Tibial nerve (tissue), 4 donors: ENCODE data around the gene FAM136A. TPM values are rescaled to one million over a fixed set of nuclear protein-coding genes. Genes with fewer than 3 reads are reported as not detected.

ENCODE experiments used
- DNase-seq, 2 donors: peaks; one replicate each; pipeline ENCODE4 v3.0.0-alpha.2; 2019; ENCODE audit warnings: low spot score in 2 of 2
- H3K27ac ChIP-seq, 4 donors: fragments of 200-600 bp; sonication (generic) in 3 of 4; one replicate each; pipeline ENCODE4 v1.5.1; 2017 to 2019; ENCODE audit warnings: mild to moderate bottlenecking in 1 of 4
- H3K27me3 ChIP-seq, 2 donors: fragments of 200-600 bp; sonication (generic) in 1 of 2; one replicate each; pipeline versions ENCODE4 v1.5.1 to v1.6.0; 2017 to 2019
- H3K36me3 ChIP-seq, 3 donors: fragments of 200-600 bp; sonication (generic); one replicate each; pipeline ENCODE4 v1.5.1; 2018 to 2019
- H3K4me1 ChIP-seq, 4 donors: fragments of 200-600 bp; sonication (generic) in 3 of 4; one replicate each; pipeline ENCODE4 v1.5.1; 2017 to 2019
- H3K4me3 ChIP-seq, 4 donors: fragments of 200-600 bp; sonication (generic) in 3 of 4; one replicate each; pipeline ENCODE4 v1.5.1; 2017 to 2019; ENCODE audit warnings: mild to moderate bottlenecking in 1 of 4, moderate library complexity in 1 of 4
- H3K9me3 ChIP-seq, 4 donors: fragments of 200-600 bp; sonication (generic) in 3 of 4; one replicate each; pipeline ENCODE4 v1.5.1; 2017 to 2019
- EP300 ChIP-seq, 2 donors: sonication (generic); formaldehyde crosslinking; IDR thresholded peaks; one replicate each; pipeline ENCODE4 v1.6.1; 2017; ENCODE audit warnings: antibody characterized with exemption in 2 of 2, mild to moderate bottlenecking in 1 of 2
- POLR2A ChIP-seq, 2 donors: fragments of 450-650 bp; IDR thresholded peaks; one replicate each; pipeline ENCODE4 v1.6.1; 2017; ENCODE audit warnings: antibody characterized with exemption in 2 of 2, mild to moderate bottlenecking in 2 of 2, moderate library complexity in 2 of 2
- WGBS, 2 donors: methylation state at CpG; one replicate each; pipeline ENCODE4 v1.1.5; 2018; 5-methylcytosine and 5-hydroxymethylcytosine counted together
- total RNA-seq, 4 donors: library from RNA; depleted of rRNA; stranded (reverse); fragments of >200 nt; gene quantifications; one replicate each; pipeline ENCODE4 v1.1.0, GENCODE V29; 2016
- TF ChIP-seq, protein P1 (sequence below), 5 experiments: fragments of 200-600 bp in 3 of 5; fragments of 450-650 bp in 2 of 5; sonication (generic) in 3 of 5; IDR thresholded peaks; one replicate each; pipeline ENCODE4 v1.5.1; 2016 to 2019; ENCODE audit warnings: antibody characterized with exemption in 5 of 5, mild to moderate bottlenecking in 3 of 5, moderate library complexity in 2 of 5

FAM136A gene
- total RNA-seq, 4 donors from 2014 or later: 8.2 to 18.3 (median 13.5) TPM

DNA sequence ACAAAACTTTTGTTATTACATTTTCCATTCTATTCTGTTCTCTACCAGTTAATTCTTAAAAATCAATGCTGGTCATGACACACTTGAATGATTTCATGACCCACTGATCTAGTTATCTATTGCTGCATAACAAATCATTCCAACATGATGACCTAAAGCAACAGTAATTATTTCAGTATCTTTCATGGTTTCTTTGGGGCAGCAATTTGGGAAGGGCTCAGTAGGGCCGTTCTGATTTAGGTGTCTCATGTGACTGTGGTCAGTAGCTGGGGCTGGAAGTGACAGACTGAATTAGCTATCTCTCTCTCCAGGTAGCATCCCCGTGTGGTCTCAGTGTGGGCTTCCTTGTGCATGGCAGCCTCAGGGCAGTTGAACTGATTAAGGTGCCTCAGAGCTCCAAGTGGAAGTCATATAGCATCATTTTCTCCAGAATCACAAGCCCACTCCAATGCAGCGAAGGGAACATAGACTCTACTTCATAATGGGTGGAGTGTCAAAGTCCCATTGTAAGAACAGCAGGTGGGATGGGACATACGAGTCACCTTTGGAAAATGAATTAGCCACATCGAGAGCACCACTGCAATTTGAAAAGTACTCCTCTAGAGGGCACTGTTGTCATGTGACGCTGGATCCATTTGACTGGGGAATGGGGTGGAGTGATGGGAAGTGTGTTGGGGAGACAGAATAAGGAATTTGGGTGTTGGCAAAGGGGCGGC, 39.1 kb upstream of the FAM136A start:
- TF ChIP-seq, protein P1, sequence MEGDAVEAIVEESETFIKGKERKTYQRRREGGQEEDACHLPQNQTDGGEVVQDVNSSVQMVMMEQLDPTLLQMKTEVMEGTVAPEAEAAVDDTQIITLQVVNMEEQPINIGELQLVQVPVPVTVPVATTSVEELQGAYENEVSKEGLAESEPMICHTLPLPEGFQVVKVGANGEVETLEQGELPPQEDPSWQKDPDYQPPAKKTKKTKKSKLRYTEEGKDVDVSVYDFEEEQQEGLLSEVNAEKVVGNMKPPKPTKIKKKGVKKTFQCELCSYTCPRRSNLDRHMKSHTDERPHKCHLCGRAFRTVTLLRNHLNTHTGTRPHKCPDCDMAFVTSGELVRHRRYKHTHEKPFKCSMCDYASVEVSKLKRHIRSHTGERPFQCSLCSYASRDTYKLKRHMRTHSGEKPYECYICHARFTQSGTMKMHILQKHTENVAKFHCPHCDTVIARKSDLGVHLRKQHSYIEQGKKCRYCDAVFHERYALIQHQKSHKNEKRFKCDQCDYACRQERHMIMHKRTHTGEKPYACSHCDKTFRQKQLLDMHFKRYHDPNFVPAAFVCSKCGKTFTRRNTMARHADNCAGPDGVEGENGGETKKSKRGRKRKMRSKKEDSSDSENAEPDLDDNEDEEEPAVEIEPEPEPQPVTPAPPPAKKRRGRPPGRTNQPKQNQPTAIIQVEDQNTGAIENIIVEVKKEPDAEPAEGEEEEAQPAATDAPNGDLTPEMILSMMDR (IDR thresholded peaks at IDR 0.05): peak; percentile 55 to 79 (median 57)
- TF ChIP-seq POLR2A (IDR thresholded peaks at IDR 0.05): no peak
- H3K27ac ChIP-seq: no peak overlapping the region
- no peaks in the 10 kb centered on the region for H3K36me3 ChIP-seq
- no peak overlapping the region for H3K4me3 ChIP-seq
- no peaks in the 10 kb centered on the region for H3K4me1 ChIP-seq
- no peak for DNase-seq
- peaks cover 0 to 3% of the 10 kb centered on the region in 2 donors for H3K27me3 ChIP-seq
- WGBS, 2 donors: 8% methylated on average over 7 of the region's 7 CpGs
- H3K9me3 ChIP-seq: no peaks in the 10 kb centered on the region

DNA sequence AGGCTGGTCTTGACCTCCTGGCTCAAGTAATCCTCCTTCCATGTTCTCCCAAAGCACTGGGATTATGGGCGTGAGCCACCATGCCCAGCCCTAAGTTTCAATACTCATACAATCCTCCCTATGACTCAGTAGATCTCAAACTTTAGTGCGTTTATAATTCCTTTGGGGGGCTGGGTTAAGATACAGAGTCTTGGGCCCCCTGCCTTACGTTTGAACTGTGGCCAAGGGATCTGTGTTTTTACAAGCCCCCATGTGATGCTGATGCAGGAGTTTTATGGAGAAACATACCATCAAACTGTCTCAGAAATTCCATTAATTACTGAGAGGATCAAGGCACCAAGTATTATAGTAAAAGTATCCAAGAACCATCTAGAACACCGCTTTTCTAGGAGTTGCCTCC, 38.2 kb upstream of the FAM136A start:
- TF ChIP-seq EP300 (IDR thresholded peaks at IDR 0.05): no peak
- TF ChIP-seq, protein P1 (IDR thresholded peaks at IDR 0.05): no peak
- TF ChIP-seq POLR2A (IDR thresholded peaks at IDR 0.05): no peak
- DNase-seq: no peak
- Histone ChIP-seq H3K4me1 (no peaks in the 10 kb centered on the region), H3K27ac (no peak overlapping the region), H3K27me3 (peaks cover 0 to 3% of the 10 kb centered on the region in 2 donors), H3K36me3 (no peaks in the 10 kb centered on the region), H3K4me3 (no peak overlapping the region), H3K9me3 (no peaks in the 10 kb centered on the region)
- WGBS, 2 donors: 65 to 74% methylated on average over 4 of the region's 4 CpGs

DNA sequence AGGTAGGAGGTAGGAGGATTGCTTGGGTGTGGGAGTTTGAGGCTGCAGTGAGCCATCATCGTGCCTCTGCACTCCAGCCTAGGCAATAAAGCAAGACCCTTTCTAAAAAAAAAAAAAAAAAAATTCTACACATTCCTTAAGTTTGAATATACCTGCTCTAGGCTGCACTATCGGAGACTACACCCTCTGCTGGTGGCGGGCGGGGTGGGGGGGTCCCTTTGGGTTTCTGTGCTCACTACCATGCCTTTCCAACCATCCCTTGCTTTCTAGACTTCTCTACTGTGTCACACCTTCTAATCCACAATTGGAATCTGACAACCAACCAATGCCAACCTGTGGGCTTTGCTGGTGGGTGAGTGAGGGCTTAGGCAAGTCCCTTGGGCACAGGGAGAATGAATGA, 34.7 kb upstream of the FAM136A start:
- H3K27me3 ChIP-seq: peaks cover 0 to 3% of the 10 kb centered on the region in 2 donors
- no peak for DNase-seq
- no peak overlapping the region for H3K27ac ChIP-seq
- TF ChIP-seq, protein P1 (IDR thresholded peaks at IDR 0.05): no peak
- 78 to 87% methylated on average over 4 of the region's 4 CpGs for WGBS, 2 donors
- no peaks in the 10 kb centered on the region for H3K9me3 ChIP-seq
- no peaks in the 10 kb centered on the region for H3K36me3 ChIP-seq
- no peak overlapping the region for H3K4me3 ChIP-seq
- H3K4me1 ChIP-seq: no peaks in the 10 kb centered on the region

DNA sequence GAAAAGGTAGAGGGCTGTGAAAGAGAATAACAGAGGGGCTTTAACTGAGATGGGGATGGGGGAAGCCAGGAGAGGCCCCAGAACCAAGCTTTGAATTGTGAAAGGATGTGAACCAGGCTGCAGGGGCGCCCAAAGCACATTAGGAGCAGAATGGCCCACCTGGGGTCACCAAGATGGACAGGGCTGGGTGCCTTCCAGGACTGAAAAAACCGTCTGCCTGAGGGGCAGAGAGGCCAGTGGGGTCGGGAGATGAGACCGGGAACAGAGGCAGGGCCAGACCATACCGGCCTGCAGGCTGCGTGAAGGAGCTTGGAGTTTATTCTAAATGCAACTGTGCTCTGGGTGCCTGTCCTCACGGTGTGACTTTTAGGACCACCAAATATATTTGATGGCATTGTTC, 29.1 kb upstream of the FAM136A start:
- Histone ChIP-seq H3K4me1 (no peaks in the 10 kb centered on the region), H3K4me3 (no peak overlapping the region), H3K9me3 (no peaks in the 10 kb centered on the region), H3K27me3 (no peaks in the 10 kb centered on the region), H3K36me3 (no peaks in the 10 kb centered on the region), H3K27ac (no peak overlapping the region)
- 62 to 66% methylated on average over 7 of the region's 7 CpGs for WGBS, 2 donors
- TF ChIP-seq, protein P1 (IDR thresholded peaks at IDR 0.05): no peak
- TF ChIP-seq POLR2A (IDR thresholded peaks at IDR 0.05) (no peak), EP300 (IDR thresholded peaks at IDR 0.05) (no peak)
- DNase-seq: no peak

DNA sequence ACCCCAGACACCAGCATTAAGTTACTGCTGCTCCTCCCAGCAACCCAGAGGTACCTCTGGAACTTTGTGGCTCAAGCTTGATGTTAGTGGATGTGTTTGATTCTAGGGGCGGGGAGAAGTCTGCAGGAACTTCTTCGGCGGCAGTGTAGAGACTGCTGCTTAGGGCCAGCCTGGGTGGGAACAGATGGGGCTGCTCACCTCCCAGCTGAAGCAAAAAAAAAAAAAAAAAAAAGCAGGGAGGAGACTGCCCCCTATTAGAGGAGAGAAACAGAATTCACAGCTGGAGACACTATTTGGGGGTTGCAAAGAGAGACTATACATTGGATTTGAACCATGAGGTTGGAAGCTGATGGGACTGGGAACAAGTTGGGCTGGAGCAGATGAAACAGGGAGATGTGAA, 28.6 kb upstream of the FAM136A start:
- H3K27me3 ChIP-seq: no peaks in the 10 kb centered on the region
- no peaks in the 10 kb centered on the region for H3K36me3 ChIP-seq
- H3K4me1 ChIP-seq: no peaks in the 10 kb centered on the region
- 66 to 80% methylated on average over 3 of the region's 3 CpGs for WGBS, 2 donors
- DNase-seq: no peak
- H3K4me3 ChIP-seq: no peak overlapping the region
- H3K9me3 ChIP-seq: no peaks in the 10 kb centered on the region
- H3K27ac ChIP-seq: no peak overlapping the region
- TF ChIP-seq POLR2A (IDR thresholded peaks at IDR 0.05): no peak
- no peak for TF ChIP-seq EP300 (IDR thresholded peaks at IDR 0.05)
- TF ChIP-seq, protein P1 (IDR thresholded peaks at IDR 0.05): no peak
